ENCODE results near the gene SAMD4B. TPM values are rescaled to one million over a fixed set of nuclear protein-coding genes. Genes with fewer than 3 reads are reported as not detected.

Gene SAMD4B
- total and polyA plus RNA-seq, 10 donors: 26.7 to 108 (median 80.9) TPM

DNA sequence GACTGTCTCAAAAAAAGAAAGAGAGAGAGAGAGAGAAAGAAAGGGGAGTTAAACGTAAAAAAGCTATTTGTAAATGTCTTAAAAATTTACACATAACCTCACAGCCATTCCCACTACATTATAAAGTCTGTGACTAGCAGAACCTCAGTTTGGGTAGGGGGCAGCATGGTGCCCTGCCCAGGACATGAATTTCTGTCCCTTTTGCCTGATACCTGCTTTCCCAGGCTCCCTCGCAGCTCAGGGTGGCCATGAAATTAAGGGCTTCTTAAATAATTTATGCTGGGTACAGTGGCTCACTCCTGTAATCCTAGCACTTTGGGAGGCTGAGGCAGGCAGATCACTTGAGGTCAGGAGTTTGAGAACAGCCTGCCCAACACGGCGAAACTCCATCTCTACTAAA is 41.2 kb upstream of the SAMD4B start:
- WGBS, 5 donors: 82 to 92% (median 87%) methylated on average over 4 of the region's 4 CpGs

GRCh38 chr19:39301562-39301961 is 40.7 kb upstream of the SAMD4B start:
- Histone ChIP-seq H3K36me3 (no peaks in the 10 kb centered on the region), H3K27ac (no peak overlapping the region), H3K9me3 (no peaks in the 10 kb centered on the region), H3K27me3 (replicated peaks in 1 of 7) (peaks cover 0 to 39% (median 9%) of the 10 kb centered on the region in 7 donors), H3K4me1 (peaks cover 0 to 13% (median 3%) of the 10 kb centered on the region in 6 donors), H3K4me3 (no peak overlapping the region)
- no peak for DNase-seq
- WGBS, 5 donors: 79 to 92% (median 85%) methylated on average over 2 to 3 of the region's 3 CpGs
- TF ChIP-seq POLR2AphosphoS5 (IDR thresholded peaks at IDR 0.05) (no peak), CTCF (IDR thresholded peaks at IDR 0.05 in 8 of 11, conservative IDR thresholded peaks at IDR 0.05 in 3 of 11) (no peak), POLR2A (IDR thresholded peaks at IDR 0.05) (no peak)
- intact Hi-C loops (cut with DNase I; ENCODE audit: low total_unique reads): no loop called here

More for the DNA sequence above, 41.2 kb upstream of the SAMD4B start:
- Histone ChIP-seq H3K36me3 (no peaks in the 10 kb centered on the region), H3K27ac (no peak overlapping the region), H3K4me3 (no peak overlapping the region), H3K4me1 (peaks cover 0 to 13% (median 3%) of the 10 kb centered on the region in 6 donors), H3K27me3 (replicated peaks in 1 of 7) (peaks cover 0 to 45% (median 9%) of the 10 kb centered on the region in 7 donors), H3K9me3 (no peaks in the 10 kb centered on the region)
- intact Hi-C loops (cut with DNase I; ENCODE audit: low total_unique reads): no loop called here
- DNase-seq: peak; percentile 12
- TF ChIP-seq POLR2AphosphoS5 (IDR thresholded peaks at IDR 0.05) (no peak), CTCF (IDR thresholded peaks at IDR 0.05 in 8 of 11, conservative IDR thresholded peaks at IDR 0.05 in 3 of 11) (no peak), POLR2A (IDR thresholded peaks at IDR 0.05) (no peak)

- Histone ChIP-seq H3K4me3 (no peak overlapping the region), H3K9me3 (no peaks in the 10 kb centered on the region), H3K27ac (no peak overlapping the region), H3K36me3 (peaks cover 0 to 19% (median 6%) of the 10 kb centered on the region in 6 donors), H3K27me3 (replicated peaks in 1 of 7) (peaks cover 0 to 39% (median 19%) of the 10 kb centered on the region in 7 donors), H3K4me1 (peaks cover 0 to 19% (median 7%) of the 10 kb centered on the region in 6 donors)
- TF ChIP-seq CTCF (IDR thresholded peaks at IDR 0.05 in 8 of 11, conservative IDR thresholded peaks at IDR 0.05 in 3 of 11) (no peak), POLR2A (IDR thresholded peaks at IDR 0.05) (no peak), POLR2AphosphoS5 (IDR thresholded peaks at IDR 0.05) (no peak)
- peak; percentile 6 for DNase-seq
- intact Hi-C loops (cut with DNase I; ENCODE audit: low total_unique reads): no loop called here
- WGBS, 5 donors: 63 to 76% (median 72%) methylated on average over 10 of the region's 10 CpGs
These were observed 38.6 kb upstream of the SAMD4B start for GRCh38 chr19:39303373-39304184.

GRCh38 chr19:39304185-39304513 is 38.1 kb upstream of the SAMD4B start:
- H3K36me3 ChIP-seq: peaks cover 0 to 20% (median 6%) of the 10 kb centered on the region in 6 donors
- intact Hi-C loops (cut with DNase I; ENCODE audit: low total_unique reads): no loop called here
- no peak overlapping the region for H3K27ac ChIP-seq
- DNase-seq: peak; percentile 4
- H3K9me3 ChIP-seq: no peaks in the 10 kb centered on the region
- H3K4me3 ChIP-seq: no peak overlapping the region
- H3K4me1 ChIP-seq: peaks cover 0 to 18% (median 7%) of the 10 kb centered on the region in 6 donors
- peaks cover 0 to 39% (median 19%) of the 10 kb centered on the region in 7 donors for H3K27me3 ChIP-seq (replicated peaks in 1 of 7)
- TF ChIP-seq POLR2A (IDR thresholded peaks at IDR 0.05) (no peak), CTCF (IDR thresholded peaks at IDR 0.05 in 8 of 11, conservative IDR thresholded peaks at IDR 0.05 in 3 of 11) (no peak), POLR2AphosphoS5 (IDR thresholded peaks at IDR 0.05) (no peak)
